ENCODE results near the gene SPG21.
A peak's percentile ranks its signal among the peaks of the same experiment; 100 is the strongest.

SPG21 gene

GRCh38 chr15:64954395-64954794 lies 35.3 kb downstream of the SPG21 start:
- no peaks in the 10 kb centered on the region for H3K4me1 ChIP-seq (ENCODE audit: control insufficient read depth, low read depth, low read length)

GRCh38 chr15:64951777-64952418 lies 37.8 kb downstream of the SPG21 start:
- no peaks in the 10 kb centered on the region for H3K4me1 ChIP-seq (ENCODE audit: control insufficient read depth, low read depth, low read length)
- DNase-seq = no peak
- H3K79me1 ChIP-seq (ENCODE audit: low read length) = no peaks in the 10 kb centered on the region
- no peak overlapping the region for H3K56ac ChIP-seq (ENCODE audit: low read length)
- H2BK5ac ChIP-seq (ENCODE audit: low read length) = no peak overlapping the region
- peaks cover 3% of the 10 kb centered on the region for H3K36me3 ChIP-seq (ENCODE audit: control insufficient read depth, insufficient read depth, low read length)
- no peak overlapping the region for H4K8ac ChIP-seq (ENCODE audit: low read depth, low read length)
- H4K5ac ChIP-seq (ENCODE audit: low read length) = no peak overlapping the region
- no peaks in the 10 kb centered on the region for H3K79me2 ChIP-seq (ENCODE audit: control insufficient read depth, insufficient read depth, low read length)
- no peak overlapping the region for H3K9ac ChIP-seq (ENCODE audit: low read length)
- H2BK15ac ChIP-seq (replicated peaks; ENCODE audit: low read depth) = no peak overlapping the region
- no peak overlapping the region for H3K23ac ChIP-seq (ENCODE audit: low read length)
- no peak overlapping the region for H3K18ac ChIP-seq (ENCODE audit: low read length)
- H3K4me2 ChIP-seq (ENCODE audit: low read length) = no peak overlapping the region
- no peaks in the 10 kb centered on the region for H3K27me3 ChIP-seq (ENCODE audit: insufficient read depth, low read length, poor library complexity)
- no peak overlapping the region for H3K4ac ChIP-seq (ENCODE audit: low read depth, low read length)
- WGBS (ENCODE audit: extremely low coverage, insufficient coverage, low lambda C conversion rate) = no CpG with 5 or more reads among the region's 2 CpGs
- no peak overlapping the region for H3K27ac ChIP-seq (ENCODE audit: low read depth, low read length)
- H2AK5ac ChIP-seq (ENCODE audit: low read length) = no peak overlapping the region
- no peak overlapping the region for H2BK120ac ChIP-seq (ENCODE audit: low read depth, low read length)
- no peak overlapping the region for H3K4me3 ChIP-seq (ENCODE audit: low read length)

More at GRCh38 chr15:64954395-64954794, 35.3 kb downstream of the SPG21 start:
- DNase-seq = no peak
- Histone ChIP-seq H3K79me1 (ENCODE audit: low read length) (no peaks in the 10 kb centered on the region), H3K79me2 (ENCODE audit: control insufficient read depth, insufficient read depth, low read length) (no peaks in the 10 kb centered on the region), H2BK15ac (replicated peaks; ENCODE audit: low read depth) (no peak overlapping the region), H2BK5ac (ENCODE audit: low read length) (no peak overlapping the region), H4K8ac (ENCODE audit: low read depth, low read length) (no peak overlapping the region), H3K4ac (ENCODE audit: low read depth, low read length) (no peak overlapping the region), H3K9ac (ENCODE audit: low read length) (no peak overlapping the region), H3K4me2 (ENCODE audit: low read length) (no peak overlapping the region), H3K27ac (ENCODE audit: low read depth, low read length) (no peak overlapping the region), H2AK5ac (ENCODE audit: low read length) (no peak overlapping the region), H4K5ac (ENCODE audit: low read length) (no peak overlapping the region), H3K56ac (ENCODE audit: low read length) (no peak overlapping the region), H3K4me3 (ENCODE audit: low read length) (no peak overlapping the region), H3K27me3 (ENCODE audit: insufficient read depth, low read length, poor library complexity) (no peaks in the 10 kb centered on the region), H3K36me3 (ENCODE audit: control insufficient read depth, insufficient read depth, low read length) (peaks cover 4% of the 10 kb centered on the region), H3K18ac (ENCODE audit: low read length) (no peak overlapping the region), H2BK120ac (ENCODE audit: low read depth, low read length) (no peak overlapping the region), H3K23ac (ENCODE audit: low read length) (no peak overlapping the region)
- no CpG with 5 or more reads among the region's 3 CpGs for WGBS (ENCODE audit: extremely low coverage, insufficient coverage, low lambda C conversion rate)

GRCh38 chr15:64950888-64951287 lies 38.8 kb downstream of the SPG21 start:
- Histone ChIP-seq H3K27me3 (ENCODE audit: insufficient read depth, low read length, poor library complexity) (no peaks in the 10 kb centered on the region), H3K4me3 (ENCODE audit: low read length) (no peak overlapping the region), H3K79me2 (ENCODE audit: control insufficient read depth, insufficient read depth, low read length) (no peaks in the 10 kb centered on the region), H3K4me1 (ENCODE audit: control insufficient read depth, low read depth, low read length) (no peaks in the 10 kb centered on the region), H4K5ac (ENCODE audit: low read length) (no peak overlapping the region), H3K36me3 (ENCODE audit: control insufficient read depth, insufficient read depth, low read length) (peaks cover 3% of the 10 kb centered on the region), H2BK5ac (ENCODE audit: low read length) (no peak overlapping the region), H3K4me2 (ENCODE audit: low read length) (no peak overlapping the region), H2AK5ac (ENCODE audit: low read length) (no peak overlapping the region), H2BK120ac (ENCODE audit: low read depth, low read length) (no peak overlapping the region), H3K27ac (ENCODE audit: low read depth, low read length) (no peak overlapping the region), H3K9ac (ENCODE audit: low read length) (no peak overlapping the region), H3K56ac (ENCODE audit: low read length) (no peak overlapping the region), H3K79me1 (ENCODE audit: low read length) (no peaks in the 10 kb centered on the region), H3K23ac (ENCODE audit: low read length) (no peak overlapping the region), H2BK15ac (replicated peaks; ENCODE audit: low read depth) (no peak overlapping the region), H3K18ac (ENCODE audit: low read length) (no peak overlapping the region), H4K8ac (ENCODE audit: low read depth, low read length) (no peak overlapping the region), H3K4ac (ENCODE audit: low read depth, low read length) (no peak overlapping the region)
- no peak for DNase-seq
- WGBS (ENCODE audit: extremely low coverage, insufficient coverage, low lambda C conversion rate) = no CpG with 5 or more reads among the region's 6 CpGs

- H3K4me3 ChIP-seq (ENCODE audit: low read length) = no peak overlapping the region
- H2BK120ac ChIP-seq (ENCODE audit: low read depth, low read length) = no peak overlapping the region
- no peak overlapping the region for H3K9ac ChIP-seq (ENCODE audit: low read length)
- H3K79me1 ChIP-seq (ENCODE audit: low read length) = no peaks in the 10 kb centered on the region
- DNase-seq = peak; percentile 59
- H3K36me3 ChIP-seq (ENCODE audit: control insufficient read depth, insufficient read depth, low read length) = no peaks in the 10 kb centered on the region
- H2BK15ac ChIP-seq (replicated peaks; ENCODE audit: low read depth) = no peak overlapping the region
- H3K4me1 ChIP-seq (ENCODE audit: control insufficient read depth, low read depth, low read length) = no peaks in the 10 kb centered on the region
- H3K18ac ChIP-seq (ENCODE audit: low read length) = no peak overlapping the region
- no peak overlapping the region for H3K4ac ChIP-seq (ENCODE audit: low read depth, low read length)
- H4K8ac ChIP-seq (ENCODE audit: low read depth, low read length) = no peak overlapping the region
- no peaks in the 10 kb centered on the region for H3K79me2 ChIP-seq (ENCODE audit: control insufficient read depth, insufficient read depth, low read length)
- no peak overlapping the region for H2AK5ac ChIP-seq (ENCODE audit: low read length)
- no peak overlapping the region for H3K23ac ChIP-seq (ENCODE audit: low read length)
- peak overlapping the region; percentile 22 for H3K27ac ChIP-seq (ENCODE audit: low read depth, low read length)
- H4K5ac ChIP-seq (ENCODE audit: low read length) = no peak overlapping the region
- WGBS (ENCODE audit: extremely low coverage, insufficient coverage, low lambda C conversion rate) = no CpG with 5 or more reads among the region's 11 CpGs
- H3K4me2 ChIP-seq (ENCODE audit: low read length) = no peak overlapping the region
- no peak overlapping the region for H3K56ac ChIP-seq (ENCODE audit: low read length)
- H2BK5ac ChIP-seq (ENCODE audit: low read length) = no peak overlapping the region
- H3K27me3 ChIP-seq (ENCODE audit: insufficient read depth, low read length, poor library complexity) = no peaks in the 10 kb centered on the region
Measured at GRCh38 chr15:64949383-64950186, 40.1 kb downstream of the SPG21 start.

GRCh38 chr15:64948916-64949315 lies 40.8 kb downstream of the SPG21 start:
- Histone ChIP-seq H3K56ac (ENCODE audit: low read length) (no peak overlapping the region), H3K4me3 (ENCODE audit: low read length) (no peak overlapping the region), H3K4ac (ENCODE audit: low read depth, low read length) (no peak overlapping the region), H3K9ac (ENCODE audit: low read length) (no peak overlapping the region), H3K4me1 (ENCODE audit: control insufficient read depth, low read depth, low read length) (no peaks in the 10 kb centered on the region), H3K4me2 (ENCODE audit: low read length) (no peak overlapping the region), H3K23ac (ENCODE audit: low read length) (no peak overlapping the region), H4K8ac (ENCODE audit: low read depth, low read length) (no peak overlapping the region), H3K27me3 (ENCODE audit: insufficient read depth, low read length, poor library complexity) (no peaks in the 10 kb centered on the region), H2BK120ac (ENCODE audit: low read depth, low read length) (no peak overlapping the region), H3K36me3 (ENCODE audit: control insufficient read depth, insufficient read depth, low read length) (no peaks in the 10 kb centered on the region), H4K5ac (ENCODE audit: low read length) (no peak overlapping the region), H3K27ac (ENCODE audit: low read depth, low read length) (no peak overlapping the region), H3K79me2 (ENCODE audit: control insufficient read depth, insufficient read depth, low read length) (no peaks in the 10 kb centered on the region), H2BK5ac (ENCODE audit: low read length) (no peak overlapping the region), H3K18ac (ENCODE audit: low read length) (no peak overlapping the region), H3K79me1 (ENCODE audit: low read length) (no peaks in the 10 kb centered on the region), H2AK5ac (ENCODE audit: low read length) (no peak overlapping the region), H2BK15ac (replicated peaks; ENCODE audit: low read depth) (no peak overlapping the region)
- WGBS (ENCODE audit: extremely low coverage, insufficient coverage, low lambda C conversion rate) = no CpG with 5 or more reads among the region's 9 CpGs
- no peak for DNase-seq

Measured in mesendoderm (in vitro differentiated cells).